GM12878 (cell line): ENCODE measurements around the gene TRPT1. TPM values are rescaled to one million over a fixed set of nuclear protein-coding genes. Genes with fewer than 3 reads are reported as not detected.
A peak's percentile ranks its signal among the peaks of the same experiment; 100 is the strongest.

Experiments used
- ATAC-seq: fragments of 200-7000 bp; cut with Tn5 transposase; 3 replicates; pipeline ENCODE4 v1.9.1; 2020; ENCODE audit warnings: mild to moderate bottlenecking, moderate library complexity
- BruUV-seq: library from RNA; stranded (reverse); fragments of 400-500 nt; replicated peaks from 2 replicates; lab custom pipeline; 2021; lab: Mats Ljungman, UMichigan
- CTCF ChIA-PET: fragments of 300-600 bp; sonication (Branson Sonifier 250); formaldehyde crosslinking; extraction: SDS; loops from one replicate; lab custom pipeline; 2021; ENCODE audit warnings: inconsistent platforms; lab: Yijun Ruan, JAX
- POLR2A ChIA-PET: fragments of 350-600 bp; formaldehyde crosslinking; extraction: SDS; loops from one replicate; lab custom pipeline; 2021; ENCODE audit warnings: inconsistent platforms; lab: Charles Lee
- RAD21 ChIA-PET: fragments of 300-600 bp; sonication (Branson Sonifier 250); formaldehyde crosslinking; loops from one replicate; lab custom pipeline; 2023; ENCODE audit warnings: antibody characterized with exemption; ENCODE audit not compliant: unreplicated experiment; lab: Charles Lee
- SMC1A ChIA-PET: fragments of 300-600 bp; sonication (Branson Sonifier 250); formaldehyde crosslinking; loops from one replicate; lab custom pipeline; 2023; ENCODE audit not compliant: unreplicated experiment, uncharacterized antibody; lab: Charles Lee
- DNase-seq: peaks from one replicate; pipeline ENCODE4 v3.0.0-alpha.2; 2011; ENCODE audit warnings: low read depth, low spot score
- FAIRE-seq: peaks from 3 replicates; lab custom pipeline; 2011; peaks lifted over from hg19 to GRCh38; lab: Jason Lieb, UNC
- H2AFZ ChIP-seq: 2 replicates; pipeline ENCODE4 v1.6.0; 2011; ENCODE audit warnings: low read depth, low read length, control low read depth; ENCODE audit not compliant: control insufficient read depth
- H3K27ac ChIP-seq: 2 replicates; pipeline ENCODE4 v1.5.1; 2011; ENCODE audit warnings: control low read depth; ENCODE audit not compliant: control insufficient read depth, insufficient read depth
- H3K27me3 ChIP-seq, 2 experiments: replicated peaks in 1 of 2; 2 replicates each; pipeline versions ENCODE4 v1.6.0 to v1.6.1; 2011; ENCODE audit warnings: low read length in 1 of 2; ENCODE audit not compliant: control insufficient read depth in 2 of 2, insufficient read depth in 2 of 2
- H3K36me3 ChIP-seq, 2 experiments: 2 replicates each; pipeline ENCODE4 v1.5.1; 2011; ENCODE audit warnings: low read length in 1 of 2; ENCODE audit not compliant: control insufficient read depth in 2 of 2, insufficient read depth in 2 of 2
- H3K4me1 ChIP-seq: 2 replicates; pipeline ENCODE4 v1.6.1; 2011; ENCODE audit warnings: mild to moderate bottlenecking, low read length, moderate library complexity, mixed read lengths; ENCODE audit not compliant: control insufficient read depth, insufficient read depth
- H3K4me2 ChIP-seq: 2 replicates; pipeline ENCODE4 v1.6.0; 2011; ENCODE audit warnings: control low read depth; ENCODE audit not compliant: control insufficient read depth, insufficient read depth
- H3K4me3 ChIP-seq: fragments of 200-600 bp; sonication (generic); 2 replicates; pipeline ENCODE4 v1.5.1; 2016
- H3K79me2 ChIP-seq: 2 replicates; pipeline ENCODE4 v1.6.0; 2011; ENCODE audit warnings: low read length; ENCODE audit not compliant: control insufficient read depth, insufficient read depth
- H3K9ac ChIP-seq: 2 replicates; pipeline ENCODE4 v1.8.0; 2011; ENCODE audit warnings: low read length, control low read depth, mixed read lengths; ENCODE audit not compliant: control insufficient read depth, insufficient read depth
- H3K9me3 ChIP-seq: replicated peaks from 3 replicates; pipeline ENCODE4 v1.5.1; 2011; ENCODE audit warnings: mild to moderate bottlenecking, low read length; ENCODE audit not compliant: control insufficient read depth, insufficient read depth
- H4K20me1 ChIP-seq: 2 replicates; pipeline ENCODE4 v1.6.0; 2011; ENCODE audit not compliant: control insufficient read depth, insufficient read depth
- ASH2L ChIP-seq: fragments of 300-600, 200-600 bp; sonication (generic); IDR thresholded peaks from 2 replicates; pipeline ENCODE4 v1.6.1; 2017; ENCODE audit warnings: low read depth, mild to moderate bottlenecking, borderline replicate concordance
- BHLHE40 ChIP-seq, 2 experiments: fragments of 450-650 bp in 1 of 2; IDR thresholded peaks; 2 replicates each; pipeline ENCODE4 v1.6.1; 2011 to 2017; ENCODE audit warnings: low read depth in 2 of 2, borderline replicate concordance in 1 of 2, improper control_type of control experiment in 1 of 2, low read length in 1 of 2, mild to moderate bottlenecking in 1 of 2
- FOXK2 ChIP-seq: fragments of 450-650 bp; IDR thresholded peaks from 2 replicates; pipeline ENCODE4 v1.6.1; 2017; ENCODE audit warnings: mild to moderate bottlenecking, moderate library complexity
- HDGF ChIP-seq: fragments of 450-650 bp; IDR thresholded peaks from 2 replicates; pipeline ENCODE4 v1.6.1; 2016; ENCODE audit warnings: antibody characterized with exemption
- MTA2 ChIP-seq: fragments of 450-650 bp; IDR thresholded peaks from 2 replicates; pipeline ENCODE4 v1.6.1; 2016; ENCODE audit warnings: low read depth, mild to moderate bottlenecking, moderate library complexity
- MYB ChIP-seq: fragments of 150-350 bp; IDR thresholded peaks from 2 replicates; pipeline ENCODE4 v1.6.1; 2014; ENCODE audit warnings: mild to moderate bottlenecking, low read depth, low read length, borderline replicate concordance
- POLR2A ChIP-seq: IDR thresholded peaks from 2 replicates; pipeline ENCODE4 v1.6.1; 2011; ENCODE audit warnings: low read depth, mild to moderate bottlenecking, low read length
- RAD21 ChIP-seq: IDR thresholded peaks from 2 replicates; pipeline ENCODE4 v1.6.1; 2011; ENCODE audit warnings: mild to moderate bottlenecking, low read depth, low read length, moderate library complexity; ENCODE audit not compliant: insufficient read depth
- RB1 ChIP-seq: fragments of 450-650 bp; formaldehyde crosslinking; IDR thresholded peaks from 2 replicates; pipeline ENCODE4 v1.6.1; 2017; ENCODE audit warnings: mild to moderate bottlenecking, borderline replicate concordance
- RFX5 ChIP-seq: IDR thresholded peaks from 2 replicates; pipeline ENCODE4 v1.6.1; 2011; ENCODE audit warnings: low read depth, low read length, improper control_type of control experiment
- RUNX3 ChIP-seq: IDR thresholded peaks from 2 replicates; pipeline ENCODE4 v1.6.1; 2012; ENCODE audit warnings: low read length, inconsistent platforms
- SMAD1 ChIP-seq: fragments of 450-650 bp; IDR thresholded peaks from 2 replicates; pipeline ENCODE4 v1.6.1; 2018; ENCODE audit warnings: mild to moderate bottlenecking, low read depth; ENCODE audit not compliant: partially characterized antibody
- SMC3 ChIP-seq: IDR thresholded peaks from 2 replicates; pipeline ENCODE4 v1.6.1; 2011; ENCODE audit warnings: low read length, improper control_type of control experiment, borderline replicate concordance
- TCF12 ChIP-seq: IDR thresholded peaks from 2 replicates; pipeline ENCODE4 v1.6.1; 2011; ENCODE audit warnings: low read depth, mild to moderate bottlenecking, low read length
- TCF3 ChIP-seq: IDR thresholded peaks from 2 replicates; pipeline ENCODE4 v1.6.1; 2012; ENCODE audit warnings: low read depth, mild to moderate bottlenecking, low read length, borderline replicate concordance; ENCODE audit not compliant: insufficient read depth
- WRNIP1 ChIP-seq: IDR thresholded peaks from 2 replicates; pipeline ENCODE4 v1.6.1; 2011; ENCODE audit warnings: low read depth, low read length, improper control_type of control experiment, borderline replicate concordance
- ZBED1 ChIP-seq: IDR thresholded peaks from 2 replicates; pipeline ENCODE4 v1.6.1; 2016; ENCODE audit warnings: borderline replicate concordance
- WGBS: methylation state at CpG from one replicate; pipeline ENCODE4 v1.1.6; 2016; ENCODE audit warnings: low lambda C conversion rate; ENCODE audit not compliant: insufficient replicate concordance, insufficient coverage; ENCODE audit errors: missing lambda C conversion rate; 5-methylcytosine and 5-hydroxymethylcytosine counted together
- in situ Hi-C: fragments of 300-500 bp; cut with MboI; formaldehyde crosslinking; loops from 9 replicates; pipeline ENCODE4 v1.14.3; 2018; ENCODE audit warnings: mixed read lengths
- intact Hi-C: fragments of 100-400 bp; cut with micrococcal nuclease; formaldehyde crosslinking; loops from one replicate; pipeline ENCODE4 v1.14.2; 2022; ENCODE audit not compliant: unreplicated experiment
- polyA plus RNA-seq, 11 experiments: library from polyadenylated mRNA; depleted of rRNA in 4 of 11; unstranded in 6 of 11; stranded (reverse) in 5 of 11; fragments of >200 nt; fragmentation: Nextera tagmentation in 4 of 11; fragmentation: Illumina TruSeq in 1 of 11; extraction: Ambion mirVana in 4 of 11; extraction: Trizol in 1 of 11; gene quantifications; 1 replicate in 1 of 11; 2 replicates in 10 of 11; pipeline versions ENCODE4 v1.2.1 to v1.2.3, GENCODE V29; 2011 to 2016; ENCODE audit warnings: inconsistent platforms in 2 of 11, missing spikeins in 2 of 11, low read depth in 1 of 11
- total RNA-seq, 4 experiments: library from RNA; depleted of rRNA in 3 of 4; stranded (reverse); fragments of >200 nt in 3 of 4; fragmentation: Illumina TruSeq in 1 of 4; extraction: Trizol in 1 of 4; gene quantifications; 2 replicates each; pipeline versions ENCODE4 v1.2.1 to v1.2.3, GENCODE V29; 2013 to 2021
- TF ChIP-seq, protein P1 (sequence below): fragments of 450-650 bp; IDR thresholded peaks from 2 replicates; pipeline ENCODE4 v1.6.1; 2018; ENCODE audit warnings: borderline replicate concordance, mild to moderate bottlenecking; ENCODE audit not compliant: partially characterized antibody

Gene TRPT1
- total and polyA plus RNA-seq, 10 of the 15 experiments (the other 5 are each of a cell fraction or from before 2014, with no cell fraction given) = 7.1 to 63.0 (median 31.4) TPM

DNA sequence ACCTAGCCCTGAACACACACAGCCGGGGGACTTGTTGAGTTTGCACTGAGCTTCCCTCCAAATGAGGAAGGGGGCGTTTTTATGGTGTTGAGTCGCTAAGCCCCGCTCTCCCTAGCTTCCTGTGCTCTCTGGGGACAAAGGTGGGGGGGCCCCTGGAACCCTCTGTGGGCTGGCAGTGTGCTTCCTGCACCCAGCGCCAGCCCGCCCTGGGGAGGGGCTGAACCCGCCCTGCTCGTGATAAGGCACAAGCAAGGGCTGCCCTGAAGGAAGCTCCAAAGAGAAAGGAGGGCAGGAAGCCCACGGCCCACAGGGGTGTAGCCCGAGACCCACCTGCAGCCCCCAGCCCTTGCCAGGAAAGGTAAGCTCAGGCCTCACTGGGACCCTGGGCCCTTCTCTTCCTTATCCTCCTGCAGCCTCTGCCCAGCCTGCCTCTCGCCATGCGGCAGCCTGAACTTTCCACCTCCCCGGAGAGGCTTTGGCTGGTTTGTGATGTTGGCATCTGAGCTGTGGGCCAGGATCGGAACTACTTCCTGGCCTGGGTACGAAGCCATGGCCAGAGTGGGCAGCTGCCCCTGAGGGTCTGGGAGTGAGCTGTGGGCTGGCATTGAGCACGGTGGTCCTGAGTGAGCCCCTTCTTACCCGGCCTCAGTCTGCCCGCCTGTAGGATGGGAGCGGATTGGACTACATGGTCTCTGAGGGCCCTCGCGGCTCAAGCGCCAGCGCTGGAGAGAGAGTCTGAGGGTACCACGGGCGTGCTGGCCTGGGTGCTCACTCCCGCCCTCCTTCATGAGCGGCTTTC is 19.3 kb downstream of the TRPT1 start, which contains the start of gene FERMT3 (continued):
- TF ChIP-seq RB1 (no peak), RFX5 (peak; percentile 16; the same call in 1 of the 2 replicates), ZBED1 (no peak; the same call in 1 of the 2 replicates), WRNIP1 (no peak)

DNA sequence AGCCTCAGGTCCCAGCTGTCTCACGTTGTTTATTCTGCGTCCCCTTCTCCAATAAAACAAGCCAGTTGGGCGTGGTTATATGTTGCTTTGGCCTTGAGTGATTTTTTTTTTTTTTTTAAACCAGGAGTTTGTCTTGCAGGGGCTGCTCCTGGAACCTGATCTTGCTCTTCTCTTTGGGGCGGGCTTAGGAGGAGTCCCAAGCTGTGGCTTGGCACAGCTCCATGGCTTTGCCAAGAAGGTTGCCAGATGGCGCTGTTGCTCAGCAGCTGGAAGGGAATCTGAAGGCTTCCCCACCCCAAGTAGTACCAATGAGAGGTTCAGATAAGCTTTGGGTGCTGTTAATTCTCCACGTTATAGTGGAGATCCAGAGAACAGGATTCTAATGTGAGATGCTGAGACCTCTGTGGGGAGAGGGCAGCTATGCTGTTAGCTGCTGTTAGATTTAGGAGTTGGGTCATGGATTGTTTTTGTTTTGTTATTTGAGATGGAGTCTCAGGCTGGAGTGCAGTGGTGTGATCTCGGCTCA is 21.5 kb downstream of the TRPT1 start:
- DNase-seq = peak; percentile 52
- WGBS = 55% methylated on average over 7 of the region's 7 CpGs
- ChIA-PET POLR2A (interaction anchor here (0.6 to 5.8 kb wide), 15 partner anchors 12 to 1398 kb away, joined by 3 to 85 read pairs (median 12); partner anchors contain the start of genes CATSPERZ, ESRRA, FKBP2 and NUDT22), CTCF (interaction anchor here (0.6 to 9.7 kb wide), 28 partner anchors 9 to 367 kb away, joined by 3 to 238 read pairs (median 5); partner anchors contain the start of genes BAD, CATSPERZ, DNAJC4 and ESRRA), RAD21 (interaction anchor here (0.7 to 6.6 kb wide), 20 partner anchors 10 to 155 kb away, joined by 3 to 125 read pairs (median 7); partner anchors contain the start of genes BAD, CATSPERZ, DNAJC4 and ESRRA), SMC1A (interaction anchor here (0.6 to 5.5 kb wide), 20 partner anchors 9 to 151 kb away, joined by 3 to 98 read pairs (median 5); partner anchors contain the start of genes CATSPERZ, ESRRA, FKBP2 and NUDT22)
- Histone ChIP-seq H3K4me3 (no peak overlapping the region), H4K20me1 (no peaks in the 10 kb centered on the region), H3K79me2 (peaks cover 39% of the 10 kb centered on the region), H3K27me3 (no peaks in the 10 kb centered on the region), H3K36me3 (peaks cover 33 to 37% of the 10 kb centered on the region in 2 experiments), H3K9ac (no peak overlapping the region), H3K27ac (peak overlapping the region; percentile 3; the same call in 1 of the 2 replicates), H3K9me3 (no peaks in the 10 kb centered on the region), H3K4me2 (no peak overlapping the region), H3K4me1 (peaks cover 26% of the 10 kb centered on the region), H2AFZ (no peak overlapping the region)
- intact Hi-C loops = loop anchor here (1.0 to 2.0 kb wide), 3 partner anchors 18 to 100 kb away; partner anchors contain the start of genes FKBP2 and STIP1
- ATAC-seq = peak; percentile 43
- FAIRE-seq = no peak
- BruUV-seq = no TSS peak
- in situ Hi-C loops = loop anchor here (5.0 kb wide), 1 partner anchor 98 kb away; the partner anchor contains the start of gene CATSPERZ
- TF ChIP-seq MTA2 = no peak
- peak; percentile 82 for TF ChIP-seq RAD21
- no peak for TF ChIP-seq MYB
- peak; percentile 85 for TF ChIP-seq RUNX3
- 0 out of 2 replicates have a peak, but pooled peaks have one; percentile 47 for TF ChIP-seq TCF12
- peak; percentile 90 for TF ChIP-seq SMAD1
- TF ChIP-seq FOXK2 = no peak
- TF ChIP-seq, protein P1, sequence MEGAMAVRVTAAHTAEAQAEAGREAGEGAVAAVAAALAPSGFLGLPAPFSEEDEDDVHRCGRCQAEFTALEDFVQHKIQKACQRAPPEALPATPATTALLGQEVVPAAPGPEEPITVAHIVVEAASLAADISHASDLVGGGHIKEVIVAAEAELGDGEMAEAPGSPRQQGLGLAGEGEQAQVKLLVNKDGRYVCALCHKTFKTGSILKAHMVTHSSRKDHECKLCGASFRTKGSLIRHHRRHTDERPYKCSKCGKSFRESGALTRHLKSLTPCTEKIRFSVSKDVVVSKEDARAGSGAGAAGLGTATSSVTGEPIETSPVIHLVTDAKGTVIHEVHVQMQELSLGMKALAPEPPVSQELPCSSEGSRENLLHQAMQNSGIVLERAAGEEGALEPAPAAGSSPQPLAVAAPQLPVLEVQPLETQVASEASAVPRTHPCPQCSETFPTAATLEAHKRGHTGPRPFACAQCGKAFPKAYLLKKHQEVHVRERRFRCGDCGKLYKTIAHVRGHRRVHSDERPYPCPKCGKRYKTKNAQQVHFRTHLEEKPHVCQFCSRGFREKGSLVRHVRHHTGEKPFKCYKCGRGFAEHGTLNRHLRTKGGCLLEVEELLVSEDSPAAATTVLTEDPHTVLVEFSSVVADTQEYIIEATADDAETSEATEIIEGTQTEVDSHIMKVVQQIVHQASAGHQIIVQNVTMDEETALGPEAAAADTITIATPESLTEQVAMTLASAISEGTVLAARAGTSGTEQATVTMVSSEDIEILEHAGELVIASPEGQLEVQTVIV = no peak
- TF ChIP-seq POLR2A = peak; percentile 34; the same call in 1 of the 2 replicates
- peak; percentile 67; the same call in 1 of the 2 replicates for TF ChIP-seq SMC3
- TF ChIP-seq BHLHE40 (IDR thresholded peaks at IDR 0.05; ENCODE audit: borderline replicate concordance in 1 of 2, low read depth in 2 of 2, low read length in 1 of 2) = peak; percentile 14 to 49; a peak in 1 of 4 replicates
- TF ChIP-seq ASH2L = no peak
- 0 out of 2 replicates have a peak, but pooled peaks have one; percentile 10 for TF ChIP-seq HDGF
- TF ChIP-seq TCF3 = no peak
